Mesangial cell (primary cell): ENCODE data around the gene PIANP. TPM values are rescaled to one million over a fixed set of nuclear protein-coding genes. Genes with fewer than 3 reads are reported as not detected.

Experiments used
- total RNA-seq: library from RNA; depleted of rRNA; stranded (reverse); fragments of >200 nt; gene quantifications from 2 replicates; pipeline ENCODE4 v1.2.3, GENCODE V29; 2015

Gene PIANP
- total RNA-seq = 0.16 and 2.9 TPM in 2 replicates

GRCh38 chr12:6700646-6701051 is at the start of gene PIANP:
Gene PIANP (minus strand): TSS chr12:6700815. CDS start chr12:6698061, 2,754 bp downstream.

DNA sequence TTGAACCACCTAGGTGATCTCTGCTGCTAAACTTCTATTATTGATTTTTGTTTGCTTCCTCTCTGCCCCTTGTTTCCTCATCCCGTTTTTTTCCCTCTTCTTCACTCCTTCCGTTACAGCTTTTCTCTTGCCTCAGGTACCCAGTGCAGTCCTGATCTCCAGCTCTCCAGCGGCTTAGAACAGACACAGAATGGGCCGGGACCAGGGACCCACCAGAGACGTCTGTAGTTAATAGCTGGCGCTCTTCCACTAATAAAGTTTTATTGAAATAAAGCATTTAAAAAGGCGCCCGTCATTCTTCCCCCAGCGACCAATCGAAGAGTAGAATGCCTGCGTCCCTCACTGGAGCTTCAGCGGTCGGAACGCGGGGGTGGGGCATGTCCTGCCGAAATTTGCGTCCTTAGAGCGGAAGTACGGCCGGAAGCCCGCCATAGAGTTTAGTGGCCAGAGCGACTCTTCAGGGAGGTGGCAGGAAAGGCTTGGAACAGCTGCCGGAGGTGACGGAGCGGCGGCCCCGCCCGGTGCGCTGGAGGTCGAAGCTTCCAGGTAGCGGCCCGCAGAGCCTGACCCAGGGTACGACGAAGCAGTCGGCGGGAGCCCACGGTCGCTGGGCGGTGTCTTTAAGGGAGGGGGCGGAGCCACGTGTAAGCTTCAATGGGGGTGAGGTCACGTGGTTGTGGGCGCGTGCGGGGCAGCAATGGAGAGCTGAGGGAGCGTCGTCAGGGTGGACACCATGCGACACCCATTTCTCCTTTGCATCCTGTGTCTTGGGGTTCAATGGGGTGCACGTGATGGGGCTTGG is 23.2 kb upstream of the PIANP start, which contains the start of gene COPS7A:
Gene COPS7A (plus strand): TSS at position 440 of the 802 bp plus-strand sequence. CDS start 611 bp downstream, outside the sequence.

DNA sequence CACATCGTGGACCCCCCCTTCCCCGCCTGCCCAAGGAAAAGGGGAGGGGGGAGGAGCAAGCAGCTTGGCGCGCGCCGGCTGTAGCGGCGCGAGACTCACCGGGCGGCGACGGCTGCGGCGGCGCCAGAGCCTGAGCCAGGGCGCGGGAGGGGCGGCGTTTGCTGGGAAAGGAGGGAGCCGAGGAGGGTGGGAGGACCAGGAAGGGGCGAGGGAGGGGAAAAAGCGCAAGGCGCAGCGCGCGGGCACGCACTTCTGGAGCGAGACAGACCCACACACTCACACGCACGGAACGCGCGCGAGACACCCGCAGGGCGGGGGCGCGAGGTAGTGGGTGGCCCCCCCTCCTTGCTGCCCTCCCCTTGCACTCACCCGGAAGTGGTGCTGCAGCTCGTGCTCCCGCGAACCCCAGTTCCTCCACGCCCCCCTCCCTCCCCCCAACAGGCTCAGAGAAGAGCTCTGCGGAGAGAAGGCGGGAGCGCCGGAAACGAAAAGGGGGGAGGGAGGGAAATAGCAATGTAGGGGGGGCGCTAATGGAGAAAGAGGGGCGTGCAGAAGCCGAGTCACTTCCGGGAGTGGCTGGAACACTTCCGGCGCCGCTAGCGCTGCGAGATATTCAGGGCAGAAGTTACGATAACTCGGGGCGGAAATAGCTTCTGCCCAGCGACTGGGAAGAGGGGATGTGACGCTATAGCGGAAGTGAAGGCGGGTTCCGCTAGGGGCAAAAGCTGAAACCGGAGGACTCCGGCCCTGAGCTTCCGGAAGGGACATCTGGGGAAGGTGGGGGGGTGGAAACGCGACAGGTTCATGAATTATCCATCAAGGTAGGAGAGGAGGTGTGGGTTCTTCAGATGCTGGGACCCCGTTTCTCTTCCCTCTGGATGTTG is 11.4 kb downstream of the PIANP start, which contains the start of gene ZNF384:
Gene ZNF384 (minus strand): TSS at position 377 of the 884 bp plus-strand sequence. CDS start 9,855 bp downstream, outside the sequence.

GRCh38 chr12:6662906-6663742 is 37.5 kb downstream of the PIANP start, which contains the start of gene ING4:
Gene ING4 (minus strand): TSS chr12:6663119. CDS start chr12:6663101, 18 bp downstream.

GRCh38 chr12:6647083-6647604 is 53.5 kb downstream of the PIANP start, which contains the start of gene ACRBP:
Gene ACRBP (minus strand): TSS chr12:6647432. CDS start chr12:6647366, 66 bp downstream.

Other genes starting within 250 kb of the PIANP start
- gene TAPBPL, start 248.8 kb downstream of the PIANP start, total RNA-seq = 11.4 and 21.4 TPM in 2 replicates
- 3.1 and 7.0 TPM in 2 replicates for gene VAMP1, start 230.1 kb downstream of the PIANP start, total RNA-seq
- 39.6 and 73.5 TPM in 2 replicates for gene MRPL51, start 207.6 kb downstream of the PIANP start, total RNA-seq
- gene NCAPD2, start 206.7 kb downstream of the PIANP start, total RNA-seq = 42.2 and 227 TPM in 2 replicates
- 5,203 and 7,437 TPM in 2 replicates for gene GAPDH, start 166.3 kb downstream of the PIANP start, total RNA-seq
- 8.1 and 13.4 TPM in 2 replicates for gene IFFO1, start 144.8 kb downstream of the PIANP start, total RNA-seq
- 28.6 and 36.3 TPM in 2 replicates for gene NOP2, start 132.5 kb downstream of the PIANP start, total RNA-seq
- 236 and 412 TPM in 2 replicates for gene CHD4, start 93.4 kb downstream of the PIANP start, total RNA-seq
- 2.1 and 3.0 TPM in 2 replicates for gene LPAR5, start 64.9 kb downstream of the PIANP start, total RNA-seq
- 0.49 and 8.7 TPM in 2 replicates for gene ACRBP, start 53.4 kb downstream of the PIANP start, total RNA-seq
- 14.5 and 50.5 TPM in 2 replicates for gene ING4, start 37.7 kb downstream of the PIANP start, total RNA-seq
- gene ZNF384, start 11.4 kb downstream of the PIANP start, total RNA-seq = 28.8 and 35.1 TPM in 2 replicates
- gene COPS7A, start 23.2 kb upstream of the PIANP start, total RNA-seq = 68.1 and 78.1 TPM in 2 replicates
- gene MLF2, start 52.3 kb upstream of the PIANP start, total RNA-seq = 231 and 260 TPM in 2 replicates
- 115 and 146 TPM in 2 replicates for gene PTMS, start 65.5 kb upstream of the PIANP start, total RNA-seq
- under 0.01 and 0.13 TPM in 2 replicates for gene LAG3, start 71.7 kb upstream of the PIANP start, total RNA-seq
- gene CD4, start 88.7 kb upstream of the PIANP start, total RNA-seq = 0.33 and 1.3 TPM in 2 replicates
- 0.33 and 3.7 TPM in 2 replicates for gene GPR162, start 121.0 kb upstream of the PIANP start, total RNA-seq
- 46.9 and 49.6 TPM in 2 replicates for gene P3H3, start 127.6 kb upstream of the PIANP start, total RNA-seq
- 0.51 and 1.5 TPM in 2 replicates for gene GNB3, start 140.1 kb upstream of the PIANP start, total RNA-seq
- gene CDCA3, start 150.5 kb upstream of the PIANP start, total RNA-seq = 7.2 and 171 TPM in 2 replicates
- gene USP5, start 151.3 kb upstream of the PIANP start, total RNA-seq = 62.2 and 84.6 TPM in 2 replicates
- 569 and 954 TPM in 2 replicates for gene TPI1, start 166.7 kb upstream of the PIANP start, total RNA-seq
- gene SPSB2, start 172.5 kb upstream of the PIANP start, total RNA-seq = 13.9 and 18.4 TPM in 2 replicates
- gene LRRC23, start 204.0 kb upstream of the PIANP start, total RNA-seq = 7.5 and 11.8 TPM in 2 replicates
- 16.0 and 17.5 TPM in 2 replicates for gene ENO2, start 213.8 kb upstream of the PIANP start, total RNA-seq
- gene ATN1, start 227.1 kb upstream of the PIANP start, total RNA-seq = 34.4 and 55.0 TPM in 2 replicates
- gene RNU7-1, start 243.0 kb upstream of the PIANP start, total RNA-seq = not detected in 2 replicates
- 147 and 190 TPM in 2 replicates for gene C12orf57, start 243.2 kb upstream of the PIANP start, total RNA-seq